ENCODE measurements around the gene GPATCH1.

DNA sequence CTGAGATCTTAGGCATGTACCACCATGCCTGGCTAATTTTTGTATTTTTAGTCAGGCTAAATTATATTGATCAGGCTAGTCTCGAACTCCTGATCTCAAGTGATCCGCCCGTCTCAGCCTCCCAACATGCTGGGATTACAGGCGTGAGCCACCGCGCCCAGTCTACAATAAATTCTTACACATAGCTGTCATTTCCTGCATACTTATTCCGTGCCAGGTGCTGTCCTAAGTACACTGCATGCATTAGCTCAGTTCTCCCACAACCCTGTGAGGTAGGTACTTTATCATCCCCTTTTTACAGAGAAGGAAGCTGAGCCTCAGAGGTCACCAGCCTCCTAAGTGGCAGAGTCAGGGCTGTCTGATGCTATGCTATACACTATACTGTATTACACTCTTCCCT, 9.1 kb upstream of the GPATCH1 start:
- TF ChIP-seq, protein P1, sequence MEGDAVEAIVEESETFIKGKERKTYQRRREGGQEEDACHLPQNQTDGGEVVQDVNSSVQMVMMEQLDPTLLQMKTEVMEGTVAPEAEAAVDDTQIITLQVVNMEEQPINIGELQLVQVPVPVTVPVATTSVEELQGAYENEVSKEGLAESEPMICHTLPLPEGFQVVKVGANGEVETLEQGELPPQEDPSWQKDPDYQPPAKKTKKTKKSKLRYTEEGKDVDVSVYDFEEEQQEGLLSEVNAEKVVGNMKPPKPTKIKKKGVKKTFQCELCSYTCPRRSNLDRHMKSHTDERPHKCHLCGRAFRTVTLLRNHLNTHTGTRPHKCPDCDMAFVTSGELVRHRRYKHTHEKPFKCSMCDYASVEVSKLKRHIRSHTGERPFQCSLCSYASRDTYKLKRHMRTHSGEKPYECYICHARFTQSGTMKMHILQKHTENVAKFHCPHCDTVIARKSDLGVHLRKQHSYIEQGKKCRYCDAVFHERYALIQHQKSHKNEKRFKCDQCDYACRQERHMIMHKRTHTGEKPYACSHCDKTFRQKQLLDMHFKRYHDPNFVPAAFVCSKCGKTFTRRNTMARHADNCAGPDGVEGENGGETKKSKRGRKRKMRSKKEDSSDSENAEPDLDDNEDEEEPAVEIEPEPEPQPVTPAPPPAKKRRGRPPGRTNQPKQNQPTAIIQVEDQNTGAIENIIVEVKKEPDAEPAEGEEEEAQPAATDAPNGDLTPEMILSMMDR (IDR thresholded peaks at IDR 0.05; ENCODE audit: low read depth, low read length): no peak
- TF ChIP-seq POLR2A (IDR thresholded peaks at IDR 0.05; ENCODE audit: extremely low read depth, insufficient read length): no peak
- TF ChIP-seq MYC (IDR thresholded peaks at IDR 0.05; ENCODE audit: low read depth, low read length): no peak
- TF ChIP-seq, protein P2, sequence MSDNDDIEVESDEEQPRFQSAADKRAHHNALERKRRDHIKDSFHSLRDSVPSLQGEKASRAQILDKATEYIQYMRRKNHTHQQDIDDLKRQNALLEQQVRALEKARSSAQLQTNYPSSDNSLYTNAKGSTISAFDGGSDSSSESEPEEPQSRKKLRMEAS (IDR thresholded peaks at IDR 0.05; ENCODE audit: low read depth, low read length): no peak

Data from NB4 (cell line).